Right cardiac atrium (tissue), 5 donors: Measurements from ENCODE around the gene RGS6. TPM values are rescaled to one million over a fixed set of nuclear protein-coding genes. Genes with fewer than 3 reads are reported as not detected.

Experiments
- ATAC-seq, 2 donors: fragments of 200-7000 bp; cut with Tn5 transposase; one replicate each; pipeline versions ENCODE4 v1.8.0 to v1.9.1; 2020; ENCODE audit warnings: moderate library complexity in 2 of 2, mild to moderate bottlenecking in 1 of 2
- DNase-seq, 3 donors: peaks; one replicate each; pipeline ENCODE4 v3.0.0-alpha.2; 2020
- H3K27ac ChIP-seq: one replicate; pipeline ENCODE4 v1.5.1; 2013; ENCODE audit warnings: mild to moderate bottlenecking, low read length, control low read depth, moderate library complexity
- H3K27me3 ChIP-seq: one replicate; pipeline ENCODE4 v1.6.1; 2013; ENCODE audit not compliant: control insufficient read depth, insufficient read depth
- H3K4me1 ChIP-seq: one replicate; pipeline ENCODE4 v1.6.1; 2013; ENCODE audit warnings: low read length; ENCODE audit not compliant: control insufficient read depth, insufficient read depth
- H3K4me3 ChIP-seq: one replicate; pipeline ENCODE4 v1.5.1; 2013; ENCODE audit warnings: low read length, control low read depth
- H3K9me3 ChIP-seq: one replicate; pipeline ENCODE4 v1.6.1; 2013; ENCODE audit warnings: low read length; ENCODE audit not compliant: control insufficient read depth
- WGBS: extraction: QIAGEN DNeasy Blood & Tissue Kit; methylation state at CpG from one replicate; pipeline ENCODE4 v1.1.7; 2013; 5-methylcytosine and 5-hydroxymethylcytosine counted together
- intact Hi-C, 4 donors: fragments of 100-400 bp; cut with DNase I; formaldehyde crosslinking; loops; one replicate each; pipeline versions ENCODE4 v1.11.0 to v1.14.0; 2022 to 2023
- polyA plus RNA-seq: library from polyadenylated mRNA; stranded (reverse); fragments of 200-250 nt; gene quantifications from one replicate; pipeline ENCODE4 v1.2.3, GENCODE V29; 2013
- total RNA-seq, 4 donors: library from RNA; stranded (reverse); fragmentation: NEBNext Ultra II Directional; extraction: Animal tissue kit (Norgen Biotek cat#: 25700); gene quantifications; one replicate each; pipeline ENCODE4 v1.2.1, GENCODE V29; 2021
- donor health status: healthy with polysubstance abuse.
- donor health status: DM: no; HTN: yes; CAD: no.
- donor health status: DM: no; HTN: no; CAD: no.
- donor health status: DM: no; HTN: yes; CAD: no; lungs with severe emphysema.
- donor health status: DM: yes; HTN: yes; CAD: no.

The RGS6 gene
- total and polyA plus RNA-seq, 5 donors = 12.7 to 51.4 (median 24.5) TPM

DNA sequence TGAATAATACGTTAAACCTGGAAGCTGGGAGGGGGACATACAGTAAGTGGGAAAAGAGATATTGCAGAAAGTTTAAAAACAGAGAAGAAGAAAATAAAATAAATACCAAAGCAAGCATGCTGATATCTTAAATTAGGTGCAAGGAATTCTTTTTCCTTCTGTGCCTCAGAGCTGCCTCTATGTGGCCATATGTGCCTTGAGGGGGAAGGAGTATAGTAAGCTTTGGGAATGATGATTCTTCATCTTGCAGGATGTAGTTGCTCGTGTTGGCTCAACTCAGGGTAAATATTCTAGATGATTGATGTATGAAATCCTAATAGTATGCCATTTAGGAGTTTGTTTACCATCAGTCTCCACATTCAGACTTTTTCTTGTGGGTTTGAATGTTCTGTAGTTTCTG is 251.4 kb downstream of the RGS6 start:
- no peak overlapping the region for H3K4me3 ChIP-seq
- intact Hi-C loops = no loop called here
- 65% methylated on average over 2 of the region's 2 CpGs for WGBS

DNA sequence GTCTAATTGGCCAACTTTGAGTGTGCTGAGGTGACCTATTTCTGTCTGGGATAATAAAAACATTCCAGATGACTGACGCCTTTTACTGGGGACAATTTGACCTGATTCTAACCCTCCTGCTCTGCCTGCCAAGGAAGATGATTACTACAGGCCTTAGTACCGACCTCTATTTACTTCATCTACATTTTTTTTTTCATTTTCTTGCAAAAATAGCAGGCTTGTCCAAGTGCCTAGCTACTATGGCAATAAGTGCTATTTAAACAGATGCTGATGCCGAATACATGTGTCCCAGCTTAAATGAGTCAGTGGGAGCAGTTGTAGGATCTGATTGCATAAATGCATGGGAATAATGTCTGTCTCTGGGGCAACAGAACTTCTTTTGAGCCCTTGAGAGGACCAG is 254.3 kb downstream of the RGS6 start:
- Histone ChIP-seq H3K27ac (peak overlapping the region; percentile 83), H3K4me1 (peaks cover 7% of the 10 kb centered on the region), H3K9me3 (no peaks in the 10 kb centered on the region), H3K27me3 (no peaks in the 10 kb centered on the region), H3K4me3 (no peak overlapping the region)
- DNase-seq = no peak
- intact Hi-C loops = no loop called here
- peak; percentile 90 to 91 for ATAC-seq
- WGBS = 10% methylated on average over 3 of the region's 3 CpGs

More for the DNA sequence above, 251.4 kb downstream of the RGS6 start:
- H3K4me1 ChIP-seq = peaks cover 7% of the 10 kb centered on the region
- no peaks in the 10 kb centered on the region for H3K27me3 ChIP-seq
- no peak overlapping the region for H3K27ac ChIP-seq
- ATAC-seq = no peak
- no peaks in the 10 kb centered on the region for H3K9me3 ChIP-seq
- no peak for DNase-seq

DNA sequence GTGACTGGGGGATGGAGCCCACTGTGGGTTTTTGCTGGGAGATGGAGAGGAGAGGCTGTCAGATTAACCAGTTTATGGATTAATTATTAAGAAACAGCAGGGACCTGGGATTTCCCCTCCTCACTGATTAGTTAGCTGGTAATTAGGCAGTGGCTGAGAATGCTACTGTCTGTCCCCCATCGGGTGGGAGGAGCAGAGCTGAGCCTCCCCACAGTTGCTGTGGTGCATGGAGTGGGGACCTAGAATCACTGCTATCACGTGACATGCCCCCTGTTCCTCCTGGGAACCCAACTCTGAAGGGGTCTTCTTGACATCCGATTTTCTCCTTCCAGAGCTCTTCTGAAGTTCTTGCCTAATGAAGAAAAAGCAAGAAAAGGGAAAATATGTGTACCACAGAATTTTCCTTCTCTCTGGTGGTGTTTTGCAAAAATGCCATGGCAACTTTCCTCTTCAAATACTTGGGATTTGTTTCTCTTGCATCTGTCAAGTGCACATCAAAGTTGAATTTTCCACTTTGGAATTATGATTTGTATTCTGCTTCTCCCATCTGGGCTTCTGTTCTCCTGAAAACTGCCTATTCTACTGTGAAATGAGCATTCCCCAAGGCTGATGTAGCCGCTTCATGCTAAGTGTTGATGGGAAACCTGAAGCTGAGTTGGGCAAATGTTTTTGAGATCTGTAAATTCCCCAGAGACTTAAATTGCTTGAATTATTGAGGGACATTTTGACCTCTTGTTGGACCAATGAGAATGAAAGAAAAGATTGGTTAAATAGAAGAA is 264.2 kb downstream of the RGS6 start:
- Histone ChIP-seq H3K4me1 (no peaks in the 10 kb centered on the region), H3K9me3 (no peaks in the 10 kb centered on the region), H3K27ac (no peak overlapping the region), H3K27me3 (no peaks in the 10 kb centered on the region), H3K4me3 (no peak overlapping the region)
- WGBS = 67% methylated on average over 4 of the region's 4 CpGs
- ATAC-seq = no peak
- no peak for DNase-seq
- intact Hi-C loops = no loop called here

DNA sequence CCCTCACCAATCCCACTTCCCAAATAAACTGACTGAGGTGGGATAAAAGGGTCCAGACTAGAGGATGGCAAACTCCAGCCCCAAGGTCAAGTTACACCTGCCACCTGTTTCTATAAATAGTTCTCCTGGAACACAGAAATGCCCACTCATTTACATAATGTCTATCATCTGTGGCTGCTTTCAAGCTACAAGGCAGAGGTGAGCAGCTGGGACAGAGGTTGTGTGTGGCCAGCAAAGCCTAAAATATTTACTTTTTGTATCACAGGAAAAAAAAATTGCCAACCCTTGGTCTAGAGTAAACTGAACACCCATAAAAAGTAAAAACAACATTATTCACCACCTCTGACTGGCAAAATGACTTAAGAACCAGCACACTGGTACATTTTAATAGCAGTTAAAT is 269.4 kb downstream of the RGS6 start:
- Histone ChIP-seq H3K9me3 (no peaks in the 10 kb centered on the region), H3K4me1 (no peaks in the 10 kb centered on the region), H3K4me3 (no peak overlapping the region), H3K27ac (no peak overlapping the region), H3K27me3 (no peaks in the 10 kb centered on the region)
- no peak for ATAC-seq
- intact Hi-C loops = no loop called here
- DNase-seq = no peak

DNA sequence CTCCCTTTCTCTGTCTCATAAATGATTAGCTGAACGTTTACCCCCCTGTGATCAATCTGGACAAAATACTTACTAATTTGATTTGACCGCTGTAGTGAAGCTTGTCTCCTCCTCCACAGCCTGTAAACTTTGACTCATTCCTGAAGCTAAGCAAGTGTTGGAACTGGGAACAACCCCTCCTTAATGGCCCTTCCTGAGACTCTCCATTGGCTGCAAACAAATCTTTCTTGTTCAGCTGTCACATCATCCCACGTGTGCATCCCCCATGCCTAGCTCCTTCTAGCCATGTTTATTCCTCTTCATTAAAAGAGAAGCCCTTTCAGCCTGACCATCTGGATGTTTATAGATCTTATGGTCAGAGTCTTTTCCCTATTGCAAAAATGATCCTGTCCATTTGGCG is 281.2 kb downstream of the RGS6 start:
- peaks cover 5% of the 10 kb centered on the region for H3K4me1 ChIP-seq
- DNase-seq = no peak
- no peaks in the 10 kb centered on the region for H3K9me3 ChIP-seq
- no peak overlapping the region for H3K4me3 ChIP-seq
- no peaks in the 10 kb centered on the region for H3K27me3 ChIP-seq
- ATAC-seq = no peak
- intact Hi-C loops = no loop called here
- 73% methylated on average over 4 of the region's 4 CpGs for WGBS
- no peak overlapping the region for H3K27ac ChIP-seq

DNA sequence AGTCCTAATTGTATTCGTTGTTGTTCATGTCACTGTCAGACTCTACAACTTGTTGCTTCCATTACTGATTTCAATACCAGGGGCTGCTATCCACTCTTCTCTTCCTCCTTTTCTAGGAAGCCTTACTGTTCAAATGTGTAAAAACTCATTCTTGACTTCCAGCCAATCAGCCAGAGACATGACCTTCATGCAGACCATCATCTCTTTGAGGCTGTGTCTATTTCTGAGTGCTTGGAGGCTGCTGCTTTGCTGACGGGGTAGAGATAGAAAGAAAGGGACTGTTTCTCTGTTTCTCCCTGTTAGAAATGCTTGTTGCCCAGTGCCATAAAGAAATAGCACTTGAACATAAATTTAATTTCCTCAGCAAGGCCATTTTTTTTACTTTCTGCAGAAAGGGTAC is 282.9 kb downstream of the RGS6 start:
- intact Hi-C loops = no loop called here
- Histone ChIP-seq H3K27me3 (no peaks in the 10 kb centered on the region), H3K4me1 (peaks cover 3% of the 10 kb centered on the region), H3K27ac (no peak overlapping the region), H3K9me3 (no peaks in the 10 kb centered on the region), H3K4me3 (no peak overlapping the region)
- no peak for ATAC-seq
- 59% methylated on average over 2 of the region's 2 CpGs for WGBS
- DNase-seq = no peak

DNA sequence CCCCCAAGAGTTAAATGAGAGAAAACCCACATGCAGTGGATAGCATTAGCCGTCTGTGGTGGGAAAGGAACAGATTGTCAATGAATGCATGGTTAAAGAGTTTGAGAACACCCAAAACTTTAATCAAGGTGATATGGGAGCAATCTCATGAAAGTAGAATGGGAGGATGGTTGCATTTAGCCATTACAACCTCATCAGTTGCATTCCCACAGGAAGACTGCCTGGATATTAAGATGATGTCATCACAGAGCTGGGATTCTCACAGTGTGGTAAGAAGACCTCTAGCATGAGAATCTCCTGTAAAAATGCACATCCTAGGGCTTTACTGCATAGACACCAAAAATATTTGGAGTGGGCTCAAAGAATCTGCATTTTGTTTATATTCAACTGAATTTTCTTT is 284.9 kb downstream of the RGS6 start:
- peaks cover 2% of the 10 kb centered on the region for H3K4me1 ChIP-seq
- intact Hi-C loops = no loop called here
- H3K9me3 ChIP-seq = no peaks in the 10 kb centered on the region
- ATAC-seq = no peak
- H3K27me3 ChIP-seq = no peaks in the 10 kb centered on the region
- DNase-seq = no peak
- no peak overlapping the region for H3K4me3 ChIP-seq
- no peak overlapping the region for H3K27ac ChIP-seq
- 83% methylated on average over 1 of the region's 1 CpG for WGBS

DNA sequence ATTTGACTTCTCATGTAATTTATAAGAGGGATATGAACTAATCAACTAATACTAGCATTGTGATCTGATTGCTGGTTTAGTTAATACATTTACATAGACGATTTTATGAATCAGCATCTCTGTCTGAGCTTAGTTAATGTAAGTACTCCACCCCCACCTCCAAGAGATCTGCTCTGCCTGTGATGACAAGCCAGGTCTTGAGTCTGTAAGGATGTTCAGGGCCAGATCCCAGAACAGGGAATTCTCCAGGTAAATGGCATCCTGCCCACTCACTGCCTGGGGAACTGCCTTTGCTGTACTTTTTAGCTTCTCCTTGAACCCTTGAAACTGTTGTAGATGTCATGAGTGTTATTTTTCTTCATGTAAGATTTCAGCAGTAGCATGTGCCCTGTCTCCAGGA is 289.8 kb downstream of the RGS6 start:
- no peaks in the 10 kb centered on the region for H3K27me3 ChIP-seq
- no peak overlapping the region for H3K4me3 ChIP-seq
- H3K9me3 ChIP-seq = no peaks in the 10 kb centered on the region
- H3K27ac ChIP-seq = no peak overlapping the region
- 75% methylated on average over 1 of the region's 1 CpG for whole genome bisulfite sequencing
- ATAC-seq (no peak), DNase-seq (no peak)
- intact Hi-C loops = no loop called here
- no peaks in the 10 kb centered on the region for H3K4me1 ChIP-seq

DNA sequence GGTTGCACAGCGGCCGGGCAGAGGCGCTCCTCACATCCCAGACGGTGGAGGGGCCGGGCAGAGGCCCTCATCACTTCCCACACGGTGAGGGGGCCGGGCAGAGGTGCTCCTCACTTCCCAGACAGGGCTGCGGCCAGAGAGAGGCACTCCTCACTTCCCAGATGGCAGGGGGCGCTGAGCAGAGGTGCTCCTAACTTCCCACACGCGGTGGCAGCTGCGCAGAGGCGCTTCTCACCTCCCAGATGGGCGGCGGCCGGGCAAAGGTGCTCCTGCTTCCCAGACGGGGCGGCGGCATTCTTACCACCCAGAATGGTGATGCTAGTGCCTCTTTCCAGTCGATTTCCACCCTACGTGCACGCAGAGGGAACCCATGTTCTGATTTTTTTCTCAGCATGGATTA is 304.4 kb downstream of the RGS6 start:
- peaks cover 3% of the 10 kb centered on the region for H3K4me1 ChIP-seq
- H3K4me3 ChIP-seq = no peak overlapping the region
- H3K9me3 ChIP-seq = no peaks in the 10 kb centered on the region
- 87% methylated on average over 22 of the region's 22 CpGs for WGBS
- H3K27me3 ChIP-seq = no peaks in the 10 kb centered on the region
- DNase-seq (peak in 1 of 3 donors; percentile 23), ATAC-seq (no peak)
- intact Hi-C loops = no loop called here
- no peak overlapping the region for H3K27ac ChIP-seq

DNA sequence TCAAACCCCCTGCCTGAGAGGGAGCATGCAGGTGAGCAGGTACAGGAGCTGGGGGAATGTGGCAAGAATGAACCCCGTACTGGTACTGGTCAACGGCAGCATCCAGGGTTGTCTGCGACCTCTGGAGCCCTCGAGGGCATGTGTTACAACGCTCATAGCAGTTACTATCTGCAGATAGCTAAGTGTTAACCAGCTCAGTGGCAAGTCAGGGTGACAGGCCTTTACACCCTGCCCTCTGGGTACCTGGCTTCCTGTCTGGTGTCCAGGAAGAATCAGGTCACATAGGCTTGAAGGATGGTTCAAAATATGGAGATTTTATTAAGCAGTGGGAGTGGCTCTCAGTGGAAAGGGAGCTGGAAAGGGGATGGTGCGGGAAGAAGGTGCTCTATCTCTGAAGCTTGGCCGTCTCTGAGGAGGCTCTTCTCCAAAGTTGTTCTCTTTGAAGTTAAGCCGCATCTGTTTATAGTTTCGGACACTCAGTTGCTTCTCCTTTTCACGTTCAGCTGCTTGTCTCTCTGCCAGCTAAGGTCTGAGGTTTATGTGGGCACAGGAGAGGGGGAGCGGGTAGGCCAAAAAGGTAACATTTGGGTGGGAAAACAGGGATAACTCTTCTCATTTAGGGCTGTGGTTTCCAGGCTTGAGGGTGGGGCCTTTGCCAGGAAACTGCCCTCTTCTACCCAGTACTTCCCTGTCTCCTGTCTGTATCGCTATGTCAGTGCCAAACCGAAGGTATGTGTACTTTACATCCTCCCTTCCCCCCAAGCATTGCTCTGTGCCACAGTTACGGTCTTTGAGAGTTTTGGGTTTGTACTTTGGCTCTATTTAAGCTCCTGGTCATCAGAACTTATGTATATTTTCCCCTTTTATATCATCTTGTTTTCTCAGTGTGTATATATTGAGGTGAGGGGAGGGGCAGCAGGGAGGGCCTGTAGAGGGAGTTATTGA is 305.8 kb downstream of the RGS6 start:
- DNase-seq (no peak), ATAC-seq (no peak)
- peaks cover 2% of the 10 kb centered on the region for H3K4me1 ChIP-seq
- intact Hi-C loops = no loop called here
- H3K9me3 ChIP-seq = no peaks in the 10 kb centered on the region
- WGBS = 83% methylated on average over 14 of the region's 14 CpGs
- no peak overlapping the region for H3K27ac ChIP-seq
- no peaks in the 10 kb centered on the region for H3K27me3 ChIP-seq
- H3K4me3 ChIP-seq = no peak overlapping the region
